ENCODE data around the gene ERC1.

DNA sequence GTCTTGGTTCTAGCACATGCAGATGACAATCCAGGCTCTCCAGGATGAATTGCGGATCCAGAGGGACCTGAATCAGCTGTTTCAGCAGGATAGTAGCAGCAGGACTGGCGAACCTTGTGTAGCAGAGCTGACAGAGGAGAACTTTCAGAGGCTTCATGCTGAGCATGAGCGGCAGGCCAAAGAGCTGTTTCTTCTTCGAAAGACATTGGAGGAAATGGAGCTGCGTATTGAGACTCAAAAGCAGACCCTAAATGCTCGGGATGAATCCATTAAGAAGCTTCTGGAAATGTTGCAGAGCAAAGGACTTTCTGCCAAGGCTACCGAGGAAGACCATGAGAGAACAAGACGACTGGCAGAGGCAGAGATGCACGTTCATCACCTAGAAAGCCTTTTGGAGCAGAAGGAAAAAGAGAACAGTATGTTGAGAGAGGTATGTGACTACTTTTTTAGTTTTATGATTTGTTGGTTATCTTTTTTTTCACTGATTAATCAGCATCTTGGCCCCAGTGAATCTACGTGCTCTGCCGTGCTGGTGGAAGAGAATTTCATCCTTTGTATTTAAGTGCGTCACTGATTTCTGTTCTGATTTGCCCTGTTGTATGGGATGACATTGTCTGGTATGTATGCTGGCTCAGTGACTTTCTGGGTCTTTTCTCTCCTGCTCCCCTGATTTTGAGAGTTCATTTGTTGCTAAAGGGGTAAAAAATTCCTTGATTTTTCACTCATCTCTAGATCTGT lies 92.3 kb downstream of the ERC1 start:
- TF ChIP-seq, protein P1, sequence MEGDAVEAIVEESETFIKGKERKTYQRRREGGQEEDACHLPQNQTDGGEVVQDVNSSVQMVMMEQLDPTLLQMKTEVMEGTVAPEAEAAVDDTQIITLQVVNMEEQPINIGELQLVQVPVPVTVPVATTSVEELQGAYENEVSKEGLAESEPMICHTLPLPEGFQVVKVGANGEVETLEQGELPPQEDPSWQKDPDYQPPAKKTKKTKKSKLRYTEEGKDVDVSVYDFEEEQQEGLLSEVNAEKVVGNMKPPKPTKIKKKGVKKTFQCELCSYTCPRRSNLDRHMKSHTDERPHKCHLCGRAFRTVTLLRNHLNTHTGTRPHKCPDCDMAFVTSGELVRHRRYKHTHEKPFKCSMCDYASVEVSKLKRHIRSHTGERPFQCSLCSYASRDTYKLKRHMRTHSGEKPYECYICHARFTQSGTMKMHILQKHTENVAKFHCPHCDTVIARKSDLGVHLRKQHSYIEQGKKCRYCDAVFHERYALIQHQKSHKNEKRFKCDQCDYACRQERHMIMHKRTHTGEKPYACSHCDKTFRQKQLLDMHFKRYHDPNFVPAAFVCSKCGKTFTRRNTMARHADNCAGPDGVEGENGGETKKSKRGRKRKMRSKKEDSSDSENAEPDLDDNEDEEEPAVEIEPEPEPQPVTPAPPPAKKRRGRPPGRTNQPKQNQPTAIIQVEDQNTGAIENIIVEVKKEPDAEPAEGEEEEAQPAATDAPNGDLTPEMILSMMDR (conservative IDR thresholded peaks at IDR 0.05; ENCODE audit: low read depth, low read length) = no peak
- no peak for TF ChIP-seq EZH2phosphoT487 (IDR thresholded peaks at IDR 0.05; ENCODE audit: borderline replicate concordance, low read length)
